Measurements from ENCODE around the gene KPNA4. TPM values are rescaled to one million over a fixed set of nuclear protein-coding genes. Genes with fewer than 3 reads are reported as not detected.
"Not testable (repeated sequence)": the region's sequence is repeated elsewhere in the genome, so short reads cannot be mapped to it uniquely, and the experiment has no call there.

Gene KPNA4, protein sequence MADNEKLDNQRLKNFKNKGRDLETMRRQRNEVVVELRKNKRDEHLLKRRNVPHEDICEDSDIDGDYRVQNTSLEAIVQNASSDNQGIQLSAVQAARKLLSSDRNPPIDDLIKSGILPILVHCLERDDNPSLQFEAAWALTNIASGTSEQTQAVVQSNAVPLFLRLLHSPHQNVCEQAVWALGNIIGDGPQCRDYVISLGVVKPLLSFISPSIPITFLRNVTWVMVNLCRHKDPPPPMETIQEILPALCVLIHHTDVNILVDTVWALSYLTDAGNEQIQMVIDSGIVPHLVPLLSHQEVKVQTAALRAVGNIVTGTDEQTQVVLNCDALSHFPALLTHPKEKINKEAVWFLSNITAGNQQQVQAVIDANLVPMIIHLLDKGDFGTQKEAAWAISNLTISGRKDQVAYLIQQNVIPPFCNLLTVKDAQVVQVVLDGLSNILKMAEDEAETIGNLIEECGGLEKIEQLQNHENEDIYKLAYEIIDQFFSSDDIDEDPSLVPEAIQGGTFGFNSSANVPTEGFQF
- total RNA-seq (10 to 100 TPM; 58.1 to 61.1 TPM), polyA plus RNA-seq (10 to 100 TPM; 12.5 to 21.2 TPM)
- long read RNA-seq, donor 1, full-length matches to known transcripts: 1 of 15 reads
- long read RNA-seq, donor 1, partial matches to known transcripts: 1 of 15 reads
- long read RNA-seq, donor 1, other reads (novel, unspliced or antisense): 13 of 15 reads
- long read RNA-seq, donor 2, full-length matches to known transcripts: 22 of 31 reads
- long read RNA-seq, donor 2, partial matches to known transcripts: 6 of 31 reads
- long read RNA-seq, donor 2, other reads (novel, unspliced or antisense): 3 of 31 reads

DNA sequence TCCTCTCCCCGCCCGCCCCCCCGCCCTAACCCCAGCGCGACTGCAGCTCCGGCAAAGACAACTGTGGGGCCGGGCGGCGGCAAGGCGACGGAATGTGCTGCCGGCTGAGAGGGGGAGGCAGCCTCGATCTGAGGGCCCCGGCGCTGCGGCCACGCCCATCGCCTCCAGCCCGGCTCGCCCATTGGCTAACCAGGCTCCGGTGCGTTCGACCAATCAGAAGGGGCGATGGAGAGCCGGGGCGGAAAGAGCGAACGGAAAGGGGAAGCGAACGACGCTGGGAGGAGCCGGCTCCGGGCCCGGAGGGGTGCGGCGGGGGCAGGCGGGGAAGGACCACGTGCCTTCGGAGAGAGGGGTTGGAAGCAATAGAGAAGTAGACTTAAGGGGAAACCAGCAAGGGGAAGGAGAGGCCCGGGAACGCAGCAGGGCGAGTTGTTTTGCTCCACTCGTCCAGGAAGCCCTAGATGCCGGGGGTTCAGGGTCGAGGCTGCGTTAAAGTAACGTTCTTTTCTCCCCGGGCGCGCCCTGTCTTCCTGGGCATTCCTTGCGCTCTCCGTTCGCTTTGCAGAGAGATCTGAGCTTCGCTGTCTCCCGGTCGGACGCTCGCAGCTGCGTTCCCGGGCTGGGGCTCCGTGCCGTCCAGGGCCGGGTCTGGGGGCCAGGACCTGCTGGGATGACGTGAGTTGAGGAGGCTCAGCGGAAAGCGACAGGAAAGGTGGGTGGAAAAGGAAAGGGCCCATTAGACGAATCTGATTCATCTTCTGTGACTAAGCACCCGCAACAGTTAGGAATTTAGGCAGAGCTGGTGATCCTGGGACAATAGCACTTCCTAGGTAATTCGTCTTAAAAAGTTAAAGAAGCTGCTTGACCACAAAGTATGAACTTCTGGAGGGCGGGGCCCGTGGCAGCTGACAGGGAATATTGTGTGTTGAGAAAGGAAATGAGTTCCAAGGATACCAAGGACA, at the start of gene KPNA4:
KPNA4 (minus strand) TSS at position 130 of the 962 bp plus-strand sequence. CDS start 289 bp downstream, outside the sequence.
- no peaks in the 10 kb centered on the region for H3K9me3 ChIP-seq (ENCODE audit: control insufficient read depth, low read length)
- H3K4me1 ChIP-seq (ENCODE audit: control insufficient read depth in 1 of 2, insufficient read depth in 2 of 2, low read length in 2 of 2): no peaks in the 10 kb centered on the region
- ATAC-seq (ENCODE audit: low FRiP score): peak; percentile 99
- H3K36me3 ChIP-seq (ENCODE audit: control insufficient read depth in 1 of 2, insufficient read depth in 2 of 2, low read length in 1 of 2): no peaks in the 10 kb centered on the region
- intact Hi-C loops (cut with DNase I): loop anchor here (10.0 kb wide), 2 partner anchors 189 to 379 kb away; partner anchors contain the start of gene PPM1L (in 2 of the 2)
- 0% methylated on average over 62 to 71 of the region's 71 CpGs for WGBS, 2 donors
- peak; percentile 99 for DNase-seq
- peak within 1 kb of the TSS; percentile 84 to 95 for H3K4me3 ChIP-seq (ENCODE audit: low read length in 2 of 2)
- H3K27ac ChIP-seq (ENCODE audit: low read depth in 1 of 2, low read length in 2 of 2): peak within 1 kb of the TSS; percentile 94 to 96
- no peaks in the 10 kb centered on the region for H3K27me3 ChIP-seq (ENCODE audit: control insufficient read depth in 1 of 2, insufficient read depth in 2 of 2, low read length in 1 of 2)

DNA sequence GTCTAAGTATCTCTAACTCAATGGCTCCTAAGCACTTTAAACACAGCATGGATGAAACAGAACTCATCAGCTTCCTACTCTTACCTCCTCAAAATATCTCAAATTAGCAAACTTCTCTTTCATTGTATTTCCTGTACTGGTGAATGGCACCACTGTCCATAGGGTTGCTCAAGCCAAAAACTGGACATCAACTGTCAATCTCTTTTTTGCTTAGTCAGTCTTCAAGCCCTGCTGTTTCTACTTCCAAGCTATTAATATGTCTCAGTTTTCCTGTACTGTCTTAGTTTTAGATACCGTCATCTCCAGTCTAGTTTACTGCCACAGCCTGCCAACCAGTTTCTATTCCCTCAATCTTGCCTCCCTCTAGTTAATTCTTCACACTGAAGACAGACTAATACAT, 48.3 kb upstream of the KPNA4 start:
- Histone ChIP-seq H3K36me3 (ENCODE audit: control insufficient read depth in 1 of 2, insufficient read depth in 2 of 2, low read length in 1 of 2) (no peaks in the 10 kb centered on the region), H3K27ac (ENCODE audit: low read depth in 1 of 2, low read length in 2 of 2) (no peak overlapping the region), H3K4me3 (ENCODE audit: low read length in 2 of 2) (no peak overlapping the region), H3K4me1 (ENCODE audit: control insufficient read depth in 1 of 2, insufficient read depth in 2 of 2, low read length in 2 of 2) (no peaks in the 10 kb centered on the region), H3K9me3 (ENCODE audit: control insufficient read depth, low read length) (no peaks in the 10 kb centered on the region), H3K27me3 (ENCODE audit: control insufficient read depth in 1 of 2, insufficient read depth in 2 of 2, low read length in 1 of 2) (no peaks in the 10 kb centered on the region)
- intact Hi-C loops (cut with DNase I): no loop called here
- DNase-seq (no peak), ATAC-seq (ENCODE audit: low FRiP score) (no peak)
- WGBS, 2 donors: 89% methylated on average over 1 of the region's 1 CpG

DNA sequence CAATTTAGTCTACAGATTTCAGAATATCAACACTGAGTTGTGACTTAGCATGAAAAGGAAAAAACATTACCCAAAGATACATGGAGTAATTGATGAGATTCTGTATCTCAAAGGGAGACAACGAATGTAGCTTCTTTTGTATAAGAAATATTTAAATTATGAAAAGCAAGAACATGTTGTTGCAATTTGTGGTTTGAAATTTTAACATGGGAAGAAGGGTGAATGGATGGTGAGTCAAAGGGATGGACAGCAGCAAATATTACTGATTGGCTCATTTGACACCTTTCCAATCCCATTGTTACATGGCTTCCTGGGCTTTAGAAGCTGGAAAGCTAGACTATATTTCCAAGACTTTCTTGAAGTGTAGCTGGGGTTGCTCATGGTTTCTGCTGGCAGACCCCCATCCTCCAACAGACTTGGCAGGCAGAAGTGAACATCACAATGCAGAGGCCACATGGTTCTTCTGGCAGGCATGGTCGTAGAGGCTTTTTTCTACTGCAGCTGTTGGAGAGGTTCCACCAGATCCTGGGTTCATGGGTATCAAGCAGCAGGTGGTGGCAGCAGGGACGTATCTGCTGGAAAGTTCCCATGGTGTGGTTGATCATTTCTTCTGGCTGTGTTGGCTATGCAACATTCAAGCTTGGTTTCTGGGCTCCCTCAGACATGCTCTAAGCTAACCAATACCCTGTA, 47.2 kb upstream of the KPNA4 start:
- Histone ChIP-seq H3K4me1 (ENCODE audit: control insufficient read depth in 1 of 2, insufficient read depth in 2 of 2, low read length in 2 of 2) (no peaks in the 10 kb centered on the region), H3K27ac (ENCODE audit: low read depth in 1 of 2, low read length in 2 of 2) (no peak overlapping the region), H3K27me3 (ENCODE audit: control insufficient read depth in 1 of 2, insufficient read depth in 2 of 2, low read length in 1 of 2) (no peaks in the 10 kb centered on the region), H3K36me3 (ENCODE audit: control insufficient read depth in 1 of 2, insufficient read depth in 2 of 2, low read length in 1 of 2) (no peaks in the 10 kb centered on the region), H3K9me3 (ENCODE audit: control insufficient read depth, low read length) (no peaks in the 10 kb centered on the region), H3K4me3 (ENCODE audit: low read length in 2 of 2) (no peak overlapping the region)
- no peak for DNase-seq
- 34 to 40% methylated on average over 3 of the region's 3 CpGs for WGBS, 2 donors
- no peak for ATAC-seq (ENCODE audit: low FRiP score)
- intact Hi-C loops (cut with DNase I): no loop called here

DNA sequence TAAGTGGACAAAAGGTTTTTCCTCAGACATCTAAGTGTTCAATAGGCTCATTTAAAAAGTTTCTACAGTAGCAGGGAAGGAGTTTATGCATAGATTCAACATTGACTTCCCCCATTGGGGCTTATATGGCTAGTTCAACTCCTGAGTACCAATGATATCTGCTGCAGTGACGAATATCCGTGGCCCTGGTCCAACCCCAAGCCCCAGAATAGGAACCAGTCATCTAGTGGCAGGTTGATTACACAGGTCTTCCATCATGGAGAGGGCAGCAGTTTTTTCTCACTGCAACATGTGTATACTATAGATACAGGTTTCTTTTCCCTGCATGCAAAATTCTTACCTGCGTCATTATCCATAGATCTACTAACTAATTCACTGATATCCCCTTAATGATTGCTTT, 45.8 kb upstream of the KPNA4 start:
- Histone ChIP-seq H3K27me3 (ENCODE audit: control insufficient read depth in 1 of 2, insufficient read depth in 2 of 2, low read length in 1 of 2) (no peaks in the 10 kb centered on the region), H3K4me1 (ENCODE audit: control insufficient read depth in 1 of 2, insufficient read depth in 2 of 2, low read length in 2 of 2) (no peaks in the 10 kb centered on the region), H3K36me3 (ENCODE audit: control insufficient read depth in 1 of 2, insufficient read depth in 2 of 2, low read length in 1 of 2) (no peaks in the 10 kb centered on the region), H3K9me3 (ENCODE audit: control insufficient read depth, low read length) (no peaks in the 10 kb centered on the region), H3K27ac (ENCODE audit: low read depth in 1 of 2, low read length in 2 of 2) (no peak overlapping the region), H3K4me3 (ENCODE audit: low read length in 2 of 2) (no peak overlapping the region)
- ATAC-seq (ENCODE audit: low FRiP score) (no peak), DNase-seq (no peak)
- intact Hi-C loops (cut with DNase I): no loop called here
- 77 to 85% methylated on average over 3 of the region's 3 CpGs for WGBS, 2 donors

DNA sequence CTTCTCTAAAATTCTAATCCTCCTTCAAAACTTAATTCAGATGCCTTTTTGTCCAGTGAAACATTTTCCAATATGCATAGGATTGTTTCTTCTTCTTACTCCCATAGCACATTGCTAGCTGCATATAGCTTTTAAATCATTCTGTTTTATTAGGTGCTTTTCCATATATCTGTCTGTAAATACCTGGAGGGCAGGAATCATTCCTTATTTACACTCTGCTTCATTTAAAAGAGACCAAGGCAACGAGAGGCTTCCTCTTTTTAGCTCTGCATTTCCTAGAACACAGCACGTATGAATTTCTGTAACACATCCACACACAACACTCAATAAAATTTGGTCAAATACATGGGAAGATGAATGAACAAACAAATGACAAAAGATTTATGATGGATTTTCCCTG, 43.5 kb upstream of the KPNA4 start:
- no peaks in the 10 kb centered on the region for H3K27me3 ChIP-seq (ENCODE audit: control insufficient read depth in 1 of 2, insufficient read depth in 2 of 2, low read length in 1 of 2)
- H3K9me3 ChIP-seq (ENCODE audit: control insufficient read depth, low read length): no peaks in the 10 kb centered on the region
- no peak overlapping the region for H3K27ac ChIP-seq (ENCODE audit: low read depth in 1 of 2, low read length in 2 of 2)
- no peak for ATAC-seq (ENCODE audit: low FRiP score)
- 65 to 67% methylated on average over 2 of the region's 2 CpGs for WGBS, 2 donors
- intact Hi-C loops (cut with DNase I): no loop called here
- H3K4me1 ChIP-seq (ENCODE audit: control insufficient read depth in 1 of 2, insufficient read depth in 2 of 2, low read length in 2 of 2): no peaks in the 10 kb centered on the region
- no peaks in the 10 kb centered on the region for H3K36me3 ChIP-seq (ENCODE audit: control insufficient read depth in 1 of 2, insufficient read depth in 2 of 2, low read length in 1 of 2)
- no peak for DNase-seq
- no peak overlapping the region for H3K4me3 ChIP-seq (ENCODE audit: low read length in 2 of 2)

DNA sequence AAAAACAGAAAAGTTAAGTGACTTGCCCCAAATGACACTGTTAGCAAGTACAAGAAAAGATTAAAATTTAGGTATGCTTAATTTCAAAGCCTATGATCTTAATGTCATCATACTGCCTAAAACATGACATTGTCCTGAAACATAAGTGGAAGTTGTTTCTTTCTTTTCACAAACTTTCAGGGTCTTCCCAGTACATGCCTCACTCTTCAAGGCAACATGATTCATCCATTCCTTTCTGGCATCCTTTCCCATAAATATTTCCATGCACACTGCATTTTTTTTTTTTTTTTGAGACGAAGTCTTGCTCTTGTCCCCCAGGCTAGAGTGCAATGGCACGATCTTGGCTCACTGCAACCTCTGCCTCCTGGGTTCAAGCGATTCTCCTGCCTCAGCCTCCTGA, 42.5 kb upstream of the KPNA4 start:
- Histone ChIP-seq H3K4me3 (ENCODE audit: low read length in 2 of 2) (no peak overlapping the region), H3K27me3 (ENCODE audit: control insufficient read depth in 1 of 2, insufficient read depth in 2 of 2, low read length in 1 of 2) (no peaks in the 10 kb centered on the region), H3K4me1 (ENCODE audit: control insufficient read depth in 1 of 2, insufficient read depth in 2 of 2, low read length in 2 of 2) (no peaks in the 10 kb centered on the region), H3K27ac (ENCODE audit: low read depth in 1 of 2, low read length in 2 of 2) (no peak overlapping the region), H3K9me3 (ENCODE audit: control insufficient read depth, low read length) (no peaks in the 10 kb centered on the region), H3K36me3 (ENCODE audit: control insufficient read depth in 1 of 2, insufficient read depth in 2 of 2, low read length in 1 of 2) (no peaks in the 10 kb centered on the region)
- ATAC-seq (ENCODE audit: low FRiP score): no peak
- WGBS, 2 donors: 75 to 77% methylated on average over 3 of the region's 3 CpGs
- DNase-seq: no peak
- intact Hi-C loops (cut with DNase I): no loop called here

DNA sequence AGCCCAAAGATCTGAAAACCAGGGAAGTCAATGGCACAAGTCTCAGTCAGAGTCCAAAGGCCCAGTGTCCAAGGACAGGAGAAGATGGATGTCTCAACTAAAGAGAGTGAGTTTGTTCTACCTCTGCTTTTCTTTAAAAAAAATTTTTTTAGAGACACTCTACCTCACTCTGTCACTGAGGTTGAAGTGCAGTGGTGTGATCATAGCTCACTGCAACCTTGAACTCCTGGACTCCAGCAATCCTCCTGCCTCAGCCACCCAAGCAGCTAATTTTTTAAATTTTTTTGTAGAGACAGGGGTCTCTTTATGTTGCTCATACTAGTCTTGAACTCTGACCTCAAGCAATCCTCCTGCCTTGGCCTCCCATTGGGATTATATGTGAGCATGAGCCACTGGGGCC, 39.9 kb upstream of the KPNA4 start:
- Histone ChIP-seq H3K4me3 (ENCODE audit: low read length in 2 of 2) (no peak overlapping the region), H3K36me3 (ENCODE audit: control insufficient read depth in 1 of 2, insufficient read depth in 2 of 2, low read length in 1 of 2) (no peaks in the 10 kb centered on the region), H3K27me3 (ENCODE audit: control insufficient read depth in 1 of 2, insufficient read depth in 2 of 2, low read length in 1 of 2) (no peaks in the 10 kb centered on the region), H3K4me1 (ENCODE audit: control insufficient read depth in 1 of 2, insufficient read depth in 2 of 2, low read length in 2 of 2) (no peaks in the 10 kb centered on the region), H3K9me3 (ENCODE audit: control insufficient read depth, low read length) (no peaks in the 10 kb centered on the region), H3K27ac (ENCODE audit: low read depth in 1 of 2, low read length in 2 of 2) (no peak overlapping the region)
- intact Hi-C loops (cut with DNase I): no loop called here
- DNase-seq (no peak), ATAC-seq (ENCODE audit: low FRiP score) (no peak)

DNA sequence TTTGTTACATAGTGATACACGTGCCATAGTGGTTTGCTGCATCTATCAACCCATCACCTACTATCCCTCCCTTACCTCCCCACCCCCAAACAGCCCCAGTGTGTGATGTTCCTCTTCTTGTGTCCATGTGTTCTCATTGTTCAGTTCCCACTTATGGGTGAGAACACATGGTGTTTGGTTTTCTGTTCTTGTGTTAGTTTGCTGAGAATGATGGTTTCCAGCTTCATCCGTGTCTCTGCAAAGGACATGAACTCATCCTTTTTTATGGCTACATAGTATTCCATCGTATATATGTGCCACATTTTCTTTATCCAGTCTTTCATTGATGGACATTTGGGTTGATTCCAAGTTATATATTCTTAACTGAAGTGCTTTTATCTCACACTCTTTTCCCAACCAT, 38.5 kb upstream of the KPNA4 start:
- ATAC-seq (ENCODE audit: low FRiP score); H3K4me3 ChIP-seq (ENCODE audit: low read length in 2 of 2); DNase-seq; H3K27me3 ChIP-seq (ENCODE audit: control insufficient read depth in 1 of 2, insufficient read depth in 2 of 2, low read length in 1 of 2); intact Hi-C loops (cut with DNase I); H3K36me3 ChIP-seq (ENCODE audit: control insufficient read depth in 1 of 2, insufficient read depth in 2 of 2, low read length in 1 of 2); H3K4me1 ChIP-seq (ENCODE audit: control insufficient read depth in 1 of 2, insufficient read depth in 2 of 2, low read length in 2 of 2); H3K9me3 ChIP-seq (ENCODE audit: control insufficient read depth, low read length); H3K27ac ChIP-seq (ENCODE audit: low read depth in 1 of 2, low read length in 2 of 2): not testable (repeated sequence)
- 77 to 82% methylated on average over 3 of the region's 3 CpGs for WGBS, 2 donors

Data from aorta (tissue), 5 donors.